Stimulated activated CD8-positive, alpha-beta memory T cell treated with anti-CD3 and anti-CD28 coated beads, Interleukin-4, amount 100 ng/mL, for 48 hours (primary cell): ENCODE data around the gene RNF207.

Experiments
- DNase-seq: peaks from one replicate; pipeline ENCODE4 v3.0.0-alpha.2; 2020

Gene RNF207

GRCh38 chr1:6175411-6175828 lies 30.5 kb upstream of the RNF207 start:
- no peak for DNase-seq

GRCh38 chr1:6176779-6177178 lies 29.1 kb upstream of the RNF207 start:
- no peak for DNase-seq

GRCh38 chr1:6177681-6178380 lies 28.1 kb upstream of the RNF207 start:
- no peak for DNase-seq

GRCh38 chr1:6178751-6179563 lies 27.0 kb upstream of the RNF207 start:
- no peak for DNase-seq

- DNase-seq: no peak
Measured at GRCh38 chr1:6179564-6180175, 26.2 kb upstream of the RNF207 start.

GRCh38 chr1:6180268-6180706 lies 25.6 kb upstream of the RNF207 start, which contains the start of gene CHD5:
TSS of gene CHD5 (minus strand) at chr1:6180321. CDS start at chr1:6180023, 298 bp downstream.
- no peak for DNase-seq

GRCh38 chr1:6180707-6181311 lies 25.1 kb upstream of the RNF207 start:
- DNase-seq: no peak

GRCh38 chr1:6181347-6181770 lies 24.6 kb upstream of the RNF207 start:
- no peak for DNase-seq

GRCh38 chr1:6183520-6183989 lies 22.4 kb upstream of the RNF207 start:
- DNase-seq: no peak

- no peak for DNase-seq
Measured at GRCh38 chr1:6184083-6184783, 21.7 kb upstream of the RNF207 start.

- no peak for DNase-seq
Measured at GRCh38 chr1:6185151-6185550, 20.8 kb upstream of the RNF207 start.

- no peak for DNase-seq
Measured at GRCh38 chr1:6185635-6186382, 20.1 kb upstream of the RNF207 start.

GRCh38 chr1:6188466-6188865 lies 17.5 kb upstream of the RNF207 start:
- no peak for DNase-seq

GRCh38 chr1:6191968-6192367 lies 14.0 kb upstream of the RNF207 start:
- no peak for DNase-seq

GRCh38 chr1:6197746-6198427 lies 8.0 kb upstream of the RNF207 start:
- no peak for DNase-seq

GRCh38 chr1:6198646-6199297 lies 7.1 kb upstream of the RNF207 start:
- DNase-seq: no peak

GRCh38 chr1:6199298-6200187 lies 6.4 kb upstream of the RNF207 start, which contains the start of gene RPL22:
TSS of gene RPL22 (minus strand) at chr1:6199595. CDS start at chr1:6199573, 22 bp downstream.
- DNase-seq: peak; percentile 98

- DNase-seq: no peak
Measured at GRCh38 chr1:6200188-6200809, 5.6 kb upstream of the RNF207 start.

- no peak for DNase-seq
Measured at GRCh38 chr1:6202256-6202655, 3.7 kb upstream of the RNF207 start.
